Gastrocnemius medialis (tissue), 4 donors: ENCODE data around the gene PLCD1.

Experiments
- CTCF ChIP-seq, 5 experiments: fragments of 450-650 bp in 3 of 5; fragments of 200-600 bp in 2 of 5; sonication (generic) in 2 of 5; IDR thresholded peaks in 4 of 5; conservative IDR thresholded peaks in 1 of 5; 1 replicate in 4 of 5; 2 replicates in 1 of 5; pipeline ENCODE4 v1.5.1; 2016 to 2019; ENCODE audit warnings: antibody characterized with exemption in 5 of 5, mild to moderate bottlenecking in 3 of 5, moderate library complexity in 3 of 5
- POLR2A ChIP-seq, 2 donors: fragments of 450-650 bp; IDR thresholded peaks; one replicate each; pipeline ENCODE4 v1.6.1; 2017; ENCODE audit warnings: antibody characterized with exemption in 2 of 2, mild to moderate bottlenecking in 2 of 2, moderate library complexity in 2 of 2

GRCh38 chr3:37968199-37968598 lies 61.2 kb downstream of the PLCD1 start:
- TF ChIP-seq POLR2A (IDR thresholded peaks at IDR 0.05) (no peak), CTCF (IDR thresholded peaks at IDR 0.05 in 4 of 5, conservative IDR thresholded peaks at IDR 0.05 in 1 of 5) (no peak)
